Thyroid gland (tissue), 4 donors: Measurements from ENCODE around the gene ZCCHC24.

Experiments used
- POLR2A ChIP-seq, 2 donors: fragments of 450-650 bp; IDR thresholded peaks; one replicate each; pipeline ENCODE4 v1.6.1; 2017; ENCODE audit warnings: antibody characterized with exemption in 2 of 2, mild to moderate bottlenecking in 2 of 2, moderate library complexity in 1 of 2
- TF ChIP-seq, protein P1 (sequence below), 6 experiments: fragments of 200-600 bp in 3 of 6; fragments of 450-650 bp in 3 of 6; sonication (generic) in 3 of 6; IDR thresholded peaks; one replicate each; pipeline ENCODE4 v1.5.1; 2016 to 2019; ENCODE audit warnings: antibody characterized with exemption in 6 of 6, mild to moderate bottlenecking in 2 of 6, inconsistent platforms in 1 of 6, moderate library complexity in 1 of 6

DNA sequence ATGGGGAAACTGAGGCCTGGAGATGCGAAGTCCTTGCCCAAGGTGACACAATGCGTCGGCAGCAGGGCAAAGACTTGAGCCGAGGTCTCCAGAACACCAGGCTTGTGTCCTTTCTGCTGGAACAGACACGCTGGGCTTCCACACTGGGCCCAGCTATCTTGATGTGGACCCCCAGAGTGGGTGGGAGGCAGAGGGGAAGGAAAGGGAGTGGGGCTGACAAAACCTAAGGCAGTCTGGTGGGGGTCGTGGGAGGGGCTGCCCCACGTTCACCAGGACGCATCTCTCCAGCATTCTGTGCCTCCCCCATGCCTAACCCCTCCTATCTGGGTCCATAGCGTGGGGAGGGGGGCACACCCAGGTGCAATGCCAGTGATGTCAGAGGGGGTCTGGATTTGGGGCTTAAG is 60.0 kb downstream of the ZCCHC24 start:
- TF ChIP-seq, protein P1, sequence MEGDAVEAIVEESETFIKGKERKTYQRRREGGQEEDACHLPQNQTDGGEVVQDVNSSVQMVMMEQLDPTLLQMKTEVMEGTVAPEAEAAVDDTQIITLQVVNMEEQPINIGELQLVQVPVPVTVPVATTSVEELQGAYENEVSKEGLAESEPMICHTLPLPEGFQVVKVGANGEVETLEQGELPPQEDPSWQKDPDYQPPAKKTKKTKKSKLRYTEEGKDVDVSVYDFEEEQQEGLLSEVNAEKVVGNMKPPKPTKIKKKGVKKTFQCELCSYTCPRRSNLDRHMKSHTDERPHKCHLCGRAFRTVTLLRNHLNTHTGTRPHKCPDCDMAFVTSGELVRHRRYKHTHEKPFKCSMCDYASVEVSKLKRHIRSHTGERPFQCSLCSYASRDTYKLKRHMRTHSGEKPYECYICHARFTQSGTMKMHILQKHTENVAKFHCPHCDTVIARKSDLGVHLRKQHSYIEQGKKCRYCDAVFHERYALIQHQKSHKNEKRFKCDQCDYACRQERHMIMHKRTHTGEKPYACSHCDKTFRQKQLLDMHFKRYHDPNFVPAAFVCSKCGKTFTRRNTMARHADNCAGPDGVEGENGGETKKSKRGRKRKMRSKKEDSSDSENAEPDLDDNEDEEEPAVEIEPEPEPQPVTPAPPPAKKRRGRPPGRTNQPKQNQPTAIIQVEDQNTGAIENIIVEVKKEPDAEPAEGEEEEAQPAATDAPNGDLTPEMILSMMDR (IDR thresholded peaks at IDR 0.05) = no peak
- TF ChIP-seq POLR2A (IDR thresholded peaks at IDR 0.05) = no peak
